Endothelial cell of umbilical vein (primary cell): Measurements from ENCODE around the gene THBS4. TPM values are rescaled to one million over a fixed set of nuclear protein-coding genes. Genes with fewer than 3 reads are reported as not detected.

Source experiments
- BruUV-seq: library from RNA; stranded (reverse); fragments of 400-500 nt; replicated peaks from 2 replicates; lab custom pipeline; 2021; lab: Mats Ljungman, UMichigan
- CTCF ChIA-PET: fragments of 300-600, 350-600 bp; sonication (Branson Sonifier 250); formaldehyde crosslinking; loops from one replicate; lab custom pipeline; 2021; ENCODE audit warnings: antibody characterized with exemption, inconsistent platforms; lab: Charles Lee
- POLR2A ChIA-PET: fragments of 300-600, 350-600 bp; sonication (Branson Sonifier 250); formaldehyde crosslinking; loops from one replicate; lab custom pipeline; 2021; ENCODE audit warnings: antibody characterized with exemption, inconsistent platforms; lab: Charles Lee
- DNase-seq: peaks from one replicate; pipeline ENCODE4 v3.0.0-alpha.2; 2011; ENCODE audit warnings: low read depth, low spot score
- FAIRE-seq: peaks from 2 replicates; lab custom pipeline; 2011; peaks lifted over from hg19 to GRCh38; lab: Jason Lieb, UNC
- H2AFZ ChIP-seq: 2 replicates; pipeline ENCODE4 v1.6.0; 2012; ENCODE audit warnings: low read depth, low read length, control low read depth, inconsistent platforms
- H3K27ac ChIP-seq: 2 replicates; pipeline ENCODE4 v1.5.1; 2011; ENCODE audit warnings: low read depth, mild to moderate bottlenecking, control low read depth, low read length, moderate library complexity; ENCODE audit not compliant: insufficient read depth
- H3K27me3 ChIP-seq, 2 experiments: 2 replicates each; pipeline versions ENCODE4 v1.6.0 to v1.6.1; 2011; ENCODE audit warnings: low read length in 2 of 2, mixed read lengths in 1 of 2; ENCODE audit not compliant: control insufficient read depth in 2 of 2, insufficient read depth in 2 of 2
- H3K36me3 ChIP-seq, 2 experiments: 2 replicates in 1 of 2; 3 replicates in 1 of 2; pipeline ENCODE4 v1.5.1; 2011; ENCODE audit warnings: low read length in 2 of 2, mild to moderate bottlenecking in 1 of 2, moderate library complexity in 1 of 2; ENCODE audit not compliant: control insufficient read depth in 2 of 2, insufficient read depth in 2 of 2; ENCODE audit errors: extremely low read depth in 1 of 2
- H3K4me1 ChIP-seq: 3 replicates; pipeline ENCODE4 v1.5.1; 2011; ENCODE audit warnings: mild to moderate bottlenecking, low read length; ENCODE audit not compliant: control insufficient read depth, insufficient read depth; ENCODE audit errors: extremely low read depth
- H3K4me2 ChIP-seq: 2 replicates; pipeline ENCODE4 v1.6.1; 2011; ENCODE audit warnings: low read length, control low read depth, mixed read lengths; ENCODE audit not compliant: insufficient read depth
- H3K4me3 ChIP-seq, 3 experiments: fragments of 200-600 bp in 1 of 3; sonication (generic), shearing (Covaris generic) in 1 of 3; replicated peaks in 1 of 3; 2 replicates each; pipeline ENCODE4 v1.5.1; 2011 to 2016; ENCODE audit warnings: control low read depth in 3 of 3, low read length in 3 of 3, mild to moderate bottlenecking in 2 of 3, inconsistent platforms in 1 of 3, low read depth in 1 of 3, moderate library complexity in 1 of 3; ENCODE audit not compliant: insufficient read depth in 1 of 3
- H3K79me2 ChIP-seq: 2 replicates; pipeline ENCODE4 v1.6.0; 2012; ENCODE audit warnings: low read length, inconsistent platforms; ENCODE audit not compliant: control insufficient read depth, insufficient read depth
- H3K9ac ChIP-seq: replicated peaks from 2 replicates; pipeline ENCODE3; 2011; ENCODE audit warnings: low read length, control low read depth; ENCODE audit not compliant: insufficient read depth; ENCODE audit errors: extremely low read depth
- H3K9me1 ChIP-seq: replicated peaks from 3 replicates; pipeline ENCODE4 v1.6.0; 2011; ENCODE audit warnings: mild to moderate bottlenecking, low read length; ENCODE audit not compliant: control insufficient read depth, insufficient read depth; ENCODE audit errors: extremely low read depth
- H3K9me3 ChIP-seq: replicated peaks from 2 replicates; pipeline ENCODE4 v1.5.1; 2012; ENCODE audit warnings: low read length, inconsistent platforms; ENCODE audit not compliant: control insufficient read depth, insufficient read depth
- H4K20me1 ChIP-seq: replicated peaks from 2 replicates; pipeline ENCODE3; 2011; ENCODE audit warnings: mild to moderate bottlenecking, low read length; ENCODE audit not compliant: control insufficient read depth, insufficient read depth; ENCODE audit errors: extremely low read depth
- EZH2 ChIP-seq: IDR thresholded peaks from 2 replicates; pipeline ENCODE4 v1.6.1; 2012; ENCODE audit warnings: borderline replicate concordance, low read depth, mild to moderate bottlenecking, moderate library complexity, low read length, inconsistent platforms; ENCODE audit not compliant: severe bottlenecking
- FOS ChIP-seq: IDR thresholded peaks from 2 replicates; pipeline ENCODE4 v1.6.1; 2011; ENCODE audit warnings: mild to moderate bottlenecking, low read length, moderate library complexity, borderline replicate concordance; ENCODE audit not compliant: insufficient read depth
- GATA2 ChIP-seq: IDR thresholded peaks from 2 replicates; pipeline ENCODE4 v1.7.0; 2011; ENCODE audit warnings: low read depth, mild to moderate bottlenecking, moderate library complexity, mixed read lengths, low read length; ENCODE audit not compliant: insufficient read length, insufficient read depth
- JUN ChIP-seq: IDR thresholded peaks from 2 replicates; pipeline ENCODE4 v1.6.1; 2011; ENCODE audit warnings: borderline replicate concordance, low read depth; ENCODE audit not compliant: insufficient read length, insufficient read depth
- MYC ChIP-seq: IDR thresholded peaks from one replicate; pipeline ENCODE4 v1.6.1; 2011; ENCODE audit warnings: mild to moderate bottlenecking, low read depth, low read length
- POLR2A ChIP-seq: IDR thresholded peaks from 2 replicates; pipeline ENCODE4 v1.6.1; 2012; ENCODE audit warnings: low read depth, mild to moderate bottlenecking, control low read depth, low read length
- POLR2AphosphoS5 ChIP-seq: IDR thresholded peaks from 2 replicates; pipeline ENCODE4 v1.6.1; 2012; ENCODE audit warnings: low read depth, mild to moderate bottlenecking, control low read depth, low read length, moderate library complexity; ENCODE audit not compliant: insufficient read depth
- dilution Hi-C: fragments of 300-500 bp; cut with MboI; formaldehyde crosslinking; loops from one replicate; pipeline ENCODE4 v1.15.0; 2019; ENCODE audit warnings: low sequenced_read_pairs; ENCODE audit not compliant: extremely low pct_ligation_motif_present
- intact Hi-C: fragments of 100-400 bp; cut with micrococcal nuclease; formaldehyde crosslinking; loops from one replicate; pipeline ENCODE4 v1.10.0; 2022
- polyA plus RNA-seq, 4 experiments: library from polyadenylated mRNA; depleted of rRNA in 3 of 4; stranded (reverse) in 3 of 4; unstranded in 1 of 4; fragments of >200 nt; gene quantifications; 2 replicates each; pipeline versions ENCODE4 v1.2.1 to v1.2.3, GENCODE V29; 2011 to 2012; ENCODE audit warnings: missing spikeins in 1 of 4
- total RNA-seq: library from RNA; stranded (reverse); gene quantifications from 2 replicates; pipeline ENCODE4 v1.2.3, GENCODE V29; 2021
- TF ChIP-seq, protein P1 (sequence below), 2 donors: IDR thresholded peaks; 1 replicate in 1 of 2; 2 replicates in 1 of 2; pipeline ENCODE4 v1.5.1; 2011; ENCODE audit warnings: low read length in 2 of 2, mild to moderate bottlenecking in 2 of 2, moderate library complexity in 2 of 2, control low read depth in 1 of 2, inconsistent platforms in 1 of 2, low read depth in 1 of 2; ENCODE audit not compliant: insufficient read depth in 1 of 2; ENCODE audit errors: extremely low read depth in 1 of 2
- TF ChIP-seq, protein P2 (sequence below): IDR thresholded peaks from 2 replicates; pipeline ENCODE4 v1.6.1; 2011; ENCODE audit not compliant: insufficient read depth, insufficient read length

Gene THBS4
- total and polyA plus RNA-seq, 2 donors (not counting 3 experiments of a cell fraction or from before 2014, with no cell fraction given) = not detected

DNA sequence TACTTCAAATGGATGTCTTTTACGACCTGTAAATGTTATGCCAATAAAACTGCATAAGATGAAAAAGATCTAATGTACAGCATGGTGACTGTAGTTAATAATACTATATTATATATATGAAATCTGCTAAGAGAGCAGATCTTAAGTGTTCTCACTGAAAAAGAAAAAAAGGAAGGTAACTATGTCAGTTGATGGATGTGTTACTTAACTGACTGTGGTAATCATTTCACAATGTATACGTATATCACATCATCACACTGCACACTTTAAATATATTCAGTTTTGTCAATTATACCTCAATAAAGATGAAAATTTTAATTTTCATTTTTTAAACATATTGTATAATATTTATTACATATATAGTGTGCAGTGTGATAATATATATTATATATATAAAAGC lies 31.9 kb downstream of the THBS4 start:
- no TSS peak for BruUV-seq
- dilution Hi-C loops (no loop called here), intact Hi-C loops (no loop called here)
- Histone ChIP-seq H3K4me2 (no peak overlapping the region), H3K27me3 (no peaks in the 10 kb centered on the region), H2AFZ (no peak overlapping the region), H3K9me3 (no peaks in the 10 kb centered on the region), H3K4me1 (no peaks in the 10 kb centered on the region), H4K20me1 (no peaks in the 10 kb centered on the region), H3K27ac (no peak overlapping the region), H3K36me3 (no peaks in the 10 kb centered on the region), H3K4me3 (no peak overlapping the region), H3K9me1 (no peaks in the 10 kb centered on the region), H3K79me2 (no peaks in the 10 kb centered on the region), H3K9ac (no peak overlapping the region)
- DNase-seq = no peak
- CTCF ChIA-PET = interaction anchor here (1.0 to 4.0 kb wide), 2 partner anchors 16 to 25 kb away, joined by 3 to 16 read pairs; no protein-coding TSS in a partner anchor
- POLR2A ChIA-PET = no interaction called here
- TF ChIP-seq, protein P1, sequence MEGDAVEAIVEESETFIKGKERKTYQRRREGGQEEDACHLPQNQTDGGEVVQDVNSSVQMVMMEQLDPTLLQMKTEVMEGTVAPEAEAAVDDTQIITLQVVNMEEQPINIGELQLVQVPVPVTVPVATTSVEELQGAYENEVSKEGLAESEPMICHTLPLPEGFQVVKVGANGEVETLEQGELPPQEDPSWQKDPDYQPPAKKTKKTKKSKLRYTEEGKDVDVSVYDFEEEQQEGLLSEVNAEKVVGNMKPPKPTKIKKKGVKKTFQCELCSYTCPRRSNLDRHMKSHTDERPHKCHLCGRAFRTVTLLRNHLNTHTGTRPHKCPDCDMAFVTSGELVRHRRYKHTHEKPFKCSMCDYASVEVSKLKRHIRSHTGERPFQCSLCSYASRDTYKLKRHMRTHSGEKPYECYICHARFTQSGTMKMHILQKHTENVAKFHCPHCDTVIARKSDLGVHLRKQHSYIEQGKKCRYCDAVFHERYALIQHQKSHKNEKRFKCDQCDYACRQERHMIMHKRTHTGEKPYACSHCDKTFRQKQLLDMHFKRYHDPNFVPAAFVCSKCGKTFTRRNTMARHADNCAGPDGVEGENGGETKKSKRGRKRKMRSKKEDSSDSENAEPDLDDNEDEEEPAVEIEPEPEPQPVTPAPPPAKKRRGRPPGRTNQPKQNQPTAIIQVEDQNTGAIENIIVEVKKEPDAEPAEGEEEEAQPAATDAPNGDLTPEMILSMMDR (IDR thresholded peaks at IDR 0.05; ENCODE audit: extremely low read depth in 1 of 2, insufficient read depth in 1 of 2, low read depth in 1 of 2, low read length in 2 of 2) = no peak
- TF ChIP-seq MYC = no peak
- no peak for FAIRE-seq

DNA sequence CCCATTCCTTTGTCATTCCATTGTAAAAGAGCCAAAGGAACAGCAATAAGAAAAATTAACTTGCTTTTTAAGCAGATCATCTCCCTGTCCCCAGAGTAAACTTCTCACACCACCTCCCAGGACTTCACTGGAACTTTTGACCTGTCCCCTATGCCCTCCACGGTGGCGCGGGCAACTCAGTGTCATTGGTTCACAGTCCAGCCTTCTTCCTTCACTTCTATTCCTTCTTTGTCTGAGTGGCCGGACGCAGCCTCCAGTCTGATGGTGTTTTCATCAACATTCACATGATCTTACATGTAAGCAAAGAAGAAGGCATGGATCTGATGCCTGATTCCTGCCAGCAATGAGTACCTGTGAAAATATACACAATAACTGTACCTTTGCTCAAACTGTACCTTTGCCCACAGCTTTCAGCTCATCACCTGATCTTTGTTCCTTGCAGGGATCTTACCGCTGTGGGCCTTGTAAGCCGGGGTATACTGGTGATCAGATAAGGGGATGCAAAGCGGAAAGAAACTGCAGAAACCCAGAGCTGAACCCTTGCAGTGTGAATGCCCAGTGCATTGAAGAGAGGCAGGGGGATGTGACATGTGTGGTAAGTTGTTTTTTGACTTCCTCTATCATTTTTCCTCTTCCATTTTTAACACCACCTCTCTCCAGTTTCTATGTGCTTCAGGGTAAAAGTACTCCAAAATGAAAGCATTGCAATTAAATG lies 32.5 kb downstream of the THBS4 start:
- TF ChIP-seq POLR2A (no peak), EZH2 (no peak), GATA2 (no peak), MYC (no peak), FOS (no peak), POLR2AphosphoS5 (no peak), JUN (no peak)
- TF ChIP-seq, protein P2, sequence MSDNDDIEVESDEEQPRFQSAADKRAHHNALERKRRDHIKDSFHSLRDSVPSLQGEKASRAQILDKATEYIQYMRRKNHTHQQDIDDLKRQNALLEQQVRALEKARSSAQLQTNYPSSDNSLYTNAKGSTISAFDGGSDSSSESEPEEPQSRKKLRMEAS = no peak
- TF ChIP-seq, protein P1 (IDR thresholded peaks at IDR 0.05; ENCODE audit: extremely low read depth in 1 of 2, insufficient read depth in 1 of 2, low read depth in 1 of 2, low read length in 2 of 2) = no peak
- DNase-seq (no peak), FAIRE-seq (no peak)
- Histone ChIP-seq H3K4me3 (no peak overlapping the region), H3K9ac (no peak overlapping the region), H3K9me3 (no peaks in the 10 kb centered on the region), H3K79me2 (no peaks in the 10 kb centered on the region), H2AFZ (no peak overlapping the region), H3K4me1 (no peaks in the 10 kb centered on the region), H3K27ac (no peak overlapping the region), H3K27me3 (no peaks in the 10 kb centered on the region), H3K36me3 (no peaks in the 10 kb centered on the region), H3K9me1 (no peaks in the 10 kb centered on the region), H4K20me1 (no peaks in the 10 kb centered on the region), H3K4me2 (no peak overlapping the region)
- ChIA-PET POLR2A (no interaction called here), CTCF (interaction anchor here (1.0 to 4.0 kb wide), 2 partner anchors 16 to 24 kb away, joined by 3 to 16 read pairs; no protein-coding TSS in a partner anchor)
- BruUV-seq = no TSS peak
- dilution Hi-C loops = no loop called here
- intact Hi-C loops = no loop called here
